ENCODE measurements around the gene TRAF4.
"Not testable (repeated sequence)": the region's sequence is repeated elsewhere in the genome, so short reads cannot be mapped to it uniquely, and the experiment has no call there.

TRAF4 gene

GRCh38 chr17:28792877-28793661 lies 49.3 kb downstream of the TRAF4 start:
- no peak for DNase-seq (ENCODE audit: low spot score)

- not testable (repeated sequence) for DNase-seq (ENCODE audit: low spot score)
Measured at GRCh38 chr17:28794846-28795441, 51.1 kb downstream of the TRAF4 start.

GRCh38 chr17:28796062-28796461 lies 52.3 kb downstream of the TRAF4 start:
- DNase-seq (ENCODE audit: low spot score): no peak
